KOPT-K1 (cell line): ENCODE results near the gene RERE.
"Not testable (repeated sequence)": the region's sequence is repeated elsewhere in the genome, so short reads cannot be mapped to it uniquely, and the experiment has no call there.

Experiments used
- H3K27ac ChIP-seq: fragments of 200-600 bp; sonication (generic); 2 replicates; pipeline ENCODE4 v1.5.1; 2016; ENCODE audit warnings: antibody characterized with exemption, mild to moderate bottlenecking, low read depth, low read length; ENCODE audit not compliant: poor library complexity, severe bottlenecking
- H3K36me3 ChIP-seq: fragments of 200-600 bp; sonication (generic); 2 replicates; pipeline ENCODE4 v1.5.1; 2017; ENCODE audit warnings: antibody characterized with exemption, mild to moderate bottlenecking, low read length, moderate library complexity; ENCODE audit not compliant: insufficient read depth
- H3K9me3 ChIP-seq: fragments of 200-600 bp; sonication (generic); 2 replicates; pipeline ENCODE4 v1.5.1; 2017; ENCODE audit warnings: antibody characterized with exemption, low read length, mild to moderate bottlenecking; ENCODE audit not compliant: insufficient read depth, poor library complexity, severe bottlenecking

The RERE gene

GRCh38 chr1:8791819-8792218, 25.6 kb downstream of the RERE start:
- H3K27ac ChIP-seq, result no peak overlapping the region
- H3K9me3 ChIP-seq, result no peaks in the 10 kb centered on the region
- H3K36me3 ChIP-seq, result no peaks in the 10 kb centered on the region

- Histone ChIP-seq H3K27ac (no peak overlapping the region), H3K36me3 (no peaks in the 10 kb centered on the region), H3K9me3 (no peaks in the 10 kb centered on the region)
These were observed 26.5 kb downstream of the RERE start for GRCh38 chr1:8790987-8791386.

GRCh38 chr1:8790478-8790877, 27.0 kb downstream of the RERE start:
- Histone ChIP-seq H3K36me3 (no peaks in the 10 kb centered on the region), H3K9me3 (no peaks in the 10 kb centered on the region), H3K27ac (no peak overlapping the region)

- Histone ChIP-seq H3K27ac (no peak overlapping the region), H3K36me3 (no peaks in the 10 kb centered on the region), H3K9me3 (no peaks in the 10 kb centered on the region)
These were observed 27.9 kb downstream of the RERE start for GRCh38 chr1:8789314-8790214.

GRCh38 chr1:8787218-8787617, 30.2 kb downstream of the RERE start:
- Histone ChIP-seq H3K27ac (no peak overlapping the region), H3K9me3 (no peaks in the 10 kb centered on the region)

GRCh38 chr1:8786204-8786603, 31.2 kb downstream of the RERE start:
- not testable (repeated sequence) for H3K27ac ChIP-seq, H3K36me3 ChIP-seq, H3K9me3 ChIP-seq

More at GRCh38 chr1:8787218-8787617, 30.2 kb downstream of the RERE start:
- H3K36me3 ChIP-seq, result no peaks in the 10 kb centered on the region

GRCh38 chr1:8782955-8783354, 34.5 kb downstream of the RERE start:
- Histone ChIP-seq H3K9me3 (no peaks in the 10 kb centered on the region), H3K27ac (no peak overlapping the region), H3K36me3 (no peaks in the 10 kb centered on the region)

GRCh38 chr1:8782001-8782620, 35.3 kb downstream of the RERE start:
- Histone ChIP-seq H3K36me3 (no peaks in the 10 kb centered on the region), H3K27ac (no peak overlapping the region), H3K9me3 (no peaks in the 10 kb centered on the region)

GRCh38 chr1:8780405-8780804, 37.0 kb downstream of the RERE start:
- no peaks in the 10 kb centered on the region for H3K36me3 ChIP-seq
- H3K27ac ChIP-seq, result no peak overlapping the region
- H3K9me3 ChIP-seq, result no peaks in the 10 kb centered on the region

GRCh38 chr1:8777867-8778266, 39.6 kb downstream of the RERE start:
- H3K27ac ChIP-seq, result no peak overlapping the region

GRCh38 chr1:8776104-8776503, 41.3 kb downstream of the RERE start:
- Histone ChIP-seq H3K27ac (no peak overlapping the region), H3K9me3 (no peaks in the 10 kb centered on the region), H3K36me3 (no peaks in the 10 kb centered on the region)

More at GRCh38 chr1:8777867-8778266, 39.6 kb downstream of the RERE start:
- Histone ChIP-seq H3K36me3 (no peaks in the 10 kb centered on the region), H3K9me3 (no peaks in the 10 kb centered on the region)

GRCh38 chr1:8767006-8767405, 50.4 kb downstream of the RERE start:
- Histone ChIP-seq H3K36me3 (no peaks in the 10 kb centered on the region), H3K9me3 (no peaks in the 10 kb centered on the region), H3K27ac (no peak overlapping the region)

GRCh38 chr1:8765198-8765597, 52.2 kb downstream of the RERE start:
- Histone ChIP-seq H3K36me3 (no peaks in the 10 kb centered on the region), H3K27ac (no peak overlapping the region), H3K9me3 (no peaks in the 10 kb centered on the region)

- H3K27ac ChIP-seq, result no peak overlapping the region
- H3K9me3 ChIP-seq, result no peaks in the 10 kb centered on the region
- no peaks in the 10 kb centered on the region for H3K36me3 ChIP-seq
These were observed 53.0 kb downstream of the RERE start for GRCh38 chr1:8764293-8764937.

GRCh38 chr1:8763888-8764287, 53.6 kb downstream of the RERE start:
- no peaks in the 10 kb centered on the region for H3K9me3 ChIP-seq
- H3K36me3 ChIP-seq, result no peaks in the 10 kb centered on the region
- no peak overlapping the region for H3K27ac ChIP-seq
